Measurements from ENCODE around the gene UTP15. TPM values are rescaled to one million over a fixed set of nuclear protein-coding genes. Genes with fewer than 3 reads are reported as not detected.

The UTP15 gene
- total RNA-seq, 1 experiment from 2014 or later, result 27.6 TPM

DNA sequence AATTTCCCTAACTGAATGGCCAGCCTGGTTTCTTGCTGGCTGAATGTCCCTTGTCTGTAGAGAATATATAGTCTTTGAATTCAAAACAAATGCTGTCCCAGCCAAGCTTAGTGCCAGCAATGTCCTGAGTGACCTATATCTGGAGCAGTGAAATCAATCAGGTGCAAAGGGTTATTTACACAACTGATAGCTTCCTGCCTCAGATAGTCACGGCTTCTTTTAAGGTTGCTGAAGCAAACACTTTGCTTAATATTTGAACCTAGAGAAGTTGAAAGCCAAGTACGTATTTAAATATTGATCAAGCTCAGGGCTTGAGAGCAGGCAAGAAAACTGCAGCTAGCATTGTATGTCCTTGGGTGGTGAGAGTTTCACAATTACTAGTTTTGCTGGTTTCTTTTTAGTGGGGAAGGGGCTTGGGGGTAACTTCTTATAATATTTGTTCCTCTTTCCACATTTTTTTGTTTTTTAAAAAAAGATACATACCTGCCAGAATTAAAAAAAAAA is 58.4 kb downstream of the UTP15 start:
- Histone ChIP-seq H3K9me2 (replicated peaks; ENCODE audit: low read length) (no peaks in the 10 kb centered on the region), H3K4me3 (ENCODE audit: low read length) (no peak overlapping the region), H3K36me3 (ENCODE audit: low read depth, low read length) (no peaks in the 10 kb centered on the region), H3K9me3 (ENCODE audit: low read length) (no peaks in the 10 kb centered on the region), H4K20me1 (ENCODE audit: low read length) (no peaks in the 10 kb centered on the region), H3K4me2 (ENCODE audit: low read length) (no peak overlapping the region), H3K27ac (ENCODE audit: low read length) (no peak overlapping the region), H3K27me3 (ENCODE audit: low read length) (no peaks in the 10 kb centered on the region), H3F3A (ENCODE audit: low read length, unreplicated experiment) (no peaks in the 10 kb centered on the region), H3K79me2 (ENCODE audit: low read length) (peaks cover 29% of the 10 kb centered on the region), H2AFZ (ENCODE audit: low read length) (no peak overlapping the region), H3K4me1 (ENCODE audit: insufficient read depth, low read length) (peaks cover 43% of the 10 kb centered on the region), H3K9ac (ENCODE audit: low read length) (no peak overlapping the region)
- intact Hi-C loops (cut with micrococcal nuclease), result loop anchor here (10.0 kb wide), 1 partner anchor 71 kb away; no protein-coding TSS in a partner anchor
- DNase-seq (no peak), ATAC-seq (no peak)
- no TSS peak for BruUV-seq (replicated peaks)
- POLR2A ChIA-PET (ENCODE audit: unreplicated experiment), result no interaction called here
- TF ChIP-seq CTCF (conservative IDR thresholded peaks at IDR 0.05; ENCODE audit: low read depth, low read length) (no peak), EZH2 (IDR thresholded peaks at IDR 0.05; ENCODE audit: low read length, unreplicated experiment) (no peak), EZH2phosphoT487 (IDR thresholded peaks at IDR 0.05; ENCODE audit: borderline replicate concordance, low read length) (no peak)
- CTCF ChIA-PET, result no interaction called here

DNA sequence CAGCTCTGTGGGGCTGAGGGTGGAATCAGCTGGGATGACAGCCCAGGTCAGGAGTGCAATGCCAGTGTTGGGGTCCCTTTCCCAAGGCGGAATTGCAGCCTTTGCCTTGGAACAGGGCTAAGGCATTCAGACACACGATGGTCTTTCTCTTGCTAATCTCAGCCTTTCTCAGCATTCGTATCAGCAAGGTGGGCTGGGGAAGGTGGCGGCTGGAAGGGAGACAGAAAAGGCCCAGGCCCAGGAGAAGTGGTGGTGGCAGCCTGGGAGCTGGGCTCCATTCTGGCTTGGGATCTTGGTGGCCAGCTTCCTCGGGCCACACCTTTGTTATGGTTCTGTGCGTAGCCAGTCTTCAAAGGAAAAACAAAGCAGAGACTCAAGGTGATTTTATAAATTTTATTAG is 59.3 kb downstream of the UTP15 start:
- Histone ChIP-seq H3K9me3 (ENCODE audit: low read length) (no peaks in the 10 kb centered on the region), H3F3A (ENCODE audit: low read length, unreplicated experiment) (no peaks in the 10 kb centered on the region), H3K4me2 (ENCODE audit: low read length) (peak overlapping the region; percentile 70; the same call in 1 of the 2 replicates), H3K27me3 (ENCODE audit: low read length) (no peaks in the 10 kb centered on the region), H2AFZ (ENCODE audit: low read length) (no peak overlapping the region), H3K27ac (ENCODE audit: low read length) (no peak overlapping the region), H3K4me1 (ENCODE audit: insufficient read depth, low read length) (peaks cover 38% of the 10 kb centered on the region), H3K9me2 (replicated peaks; ENCODE audit: low read length) (no peaks in the 10 kb centered on the region), H3K36me3 (ENCODE audit: low read depth, low read length) (no peaks in the 10 kb centered on the region), H4K20me1 (ENCODE audit: low read length) (no peaks in the 10 kb centered on the region), H3K4me3 (ENCODE audit: low read length) (no peak overlapping the region), H3K9ac (ENCODE audit: low read length) (peak overlapping the region; percentile 77; the same call in 1 of the 2 replicates), H3K79me2 (ENCODE audit: low read length) (peaks cover 39% of the 10 kb centered on the region)
- DNase-seq, result no peak
- no TSS peak for BruUV-seq (replicated peaks)
- ATAC-seq, result no peak
- TF ChIP-seq EZH2phosphoT487 (IDR thresholded peaks at IDR 0.05; ENCODE audit: borderline replicate concordance, low read length), result no peak
- TF ChIP-seq CTCF (conservative IDR thresholded peaks at IDR 0.05; ENCODE audit: low read depth, low read length), result no peak
- TF ChIP-seq EZH2 (IDR thresholded peaks at IDR 0.05; ENCODE audit: low read length, unreplicated experiment), result no peak
- POLR2A ChIA-PET (ENCODE audit: unreplicated experiment), result no interaction called here
- intact Hi-C loops (cut with micrococcal nuclease), result loop anchor here (10.0 kb wide), 1 partner anchor 70 kb away; no protein-coding TSS in a partner anchor
- CTCF ChIA-PET, result no interaction called here

DNA sequence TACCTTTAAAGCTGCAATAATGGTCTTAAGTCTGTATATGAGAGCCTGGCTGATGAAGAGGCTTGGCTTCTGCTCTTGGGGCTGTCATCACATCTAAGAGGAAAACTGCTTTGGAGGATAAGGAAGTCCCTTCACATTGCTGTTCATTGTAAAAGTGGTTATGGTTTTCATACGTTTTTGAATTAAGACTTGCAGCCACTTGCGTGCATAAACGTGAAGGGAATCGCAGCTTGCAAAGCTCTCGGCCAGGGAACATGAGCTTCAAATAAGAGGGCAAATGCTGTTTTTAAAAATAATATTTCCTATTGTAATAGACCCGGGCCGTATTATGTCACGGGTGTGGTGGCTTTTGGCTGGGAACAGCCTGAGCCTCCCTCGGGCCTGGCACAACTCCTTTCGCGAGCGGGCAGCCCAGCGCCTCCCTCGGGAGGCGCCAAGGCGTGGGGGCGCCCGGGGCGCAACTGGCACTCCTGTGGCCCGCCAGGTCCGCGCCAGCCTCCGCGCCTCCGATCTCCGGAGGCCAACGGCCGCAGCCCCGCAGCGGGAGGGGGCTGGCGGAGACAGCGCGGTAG is 59.9 kb downstream of the UTP15 start:
- ATAC-seq, result peak; percentile 62
- Histone ChIP-seq H3K4me2 (ENCODE audit: low read length) (peak overlapping the region; percentile 70), H2AFZ (ENCODE audit: low read length) (peak overlapping the region; percentile 79), H3F3A (ENCODE audit: low read length, unreplicated experiment) (no peaks in the 10 kb centered on the region), H3K36me3 (ENCODE audit: low read depth, low read length) (no peaks in the 10 kb centered on the region), H3K4me3 (ENCODE audit: low read length) (peak overlapping the region; percentile 96), H3K27ac (ENCODE audit: low read length) (peak overlapping the region; percentile 66), H3K9me3 (ENCODE audit: low read length) (no peaks in the 10 kb centered on the region), H3K4me1 (ENCODE audit: insufficient read depth, low read length) (peaks cover 32% of the 10 kb centered on the region), H3K79me2 (ENCODE audit: low read length) (peaks cover 44% of the 10 kb centered on the region), H3K27me3 (ENCODE audit: low read length) (no peaks in the 10 kb centered on the region), H3K9ac (ENCODE audit: low read length) (peak overlapping the region; percentile 77), H4K20me1 (ENCODE audit: low read length) (no peaks in the 10 kb centered on the region), H3K9me2 (replicated peaks; ENCODE audit: low read length) (0 out of 2 replicates have a peak, but pooled peaks cover 1% of the 10 kb centered on the region)
- intact Hi-C loops (cut with micrococcal nuclease), result loop anchor here (10.0 kb wide), 1 partner anchor 69 kb away; no protein-coding TSS in a partner anchor
- TF ChIP-seq CTCF (conservative IDR thresholded peaks at IDR 0.05; ENCODE audit: low read depth, low read length), result no peak
- TF ChIP-seq EZH2phosphoT487 (IDR thresholded peaks at IDR 0.05; ENCODE audit: borderline replicate concordance, low read length), result peak; percentile 56; the same call in 1 of the 2 replicates
- DNase-seq, result no peak
- ChIA-PET POLR2A (ENCODE audit: unreplicated experiment) (interaction anchor here (0.7 kb wide), 1 partner anchor 190 kb away, joined by 3 read pairs; no protein-coding TSS in a partner anchor), CTCF (no interaction called here)
- BruUV-seq (replicated peaks), result TSS peak; percentile 92
